Common myeloid progenitor, CD34-positive (primary cell): ENCODE measurements around the gene INPP4B.
"Not testable (repeated sequence)": the region's sequence is repeated elsewhere in the genome, so short reads cannot be mapped to it uniquely, and the experiment has no call there.

Experiments used
- CTCF ChIA-PET: fragments of 350-600 bp; sonication (Branson Sonifier 250); formaldehyde crosslinking; loops from one replicate; lab custom pipeline; 2021; ENCODE audit warnings: antibody characterized with exemption; lab: Charles Lee
- POLR2A ChIA-PET: fragments of 350-600 bp; sonication (Branson Sonifier 250); formaldehyde crosslinking; loops from one replicate; lab custom pipeline; 2021; ENCODE audit warnings: antibody characterized with exemption; lab: Charles Lee
- DNase-seq, 3 donors: peaks; one replicate each; pipeline versions ENCODE4 v3.0.0 to v3.0.0-alpha.2; 2013
- H3K27ac ChIP-seq, 2 experiments: 1 replicate in 1 of 2; 2 replicates in 1 of 2; pipeline ENCODE4 v1.7.0; 2013; ENCODE audit warnings: inconsistent platforms in 2 of 2, low read length in 2 of 2, mild to moderate bottlenecking in 2 of 2, low read depth in 1 of 2, moderate library complexity in 1 of 2; ENCODE audit not compliant: severe bottlenecking in 2 of 2, insufficient read depth in 1 of 2, poor library complexity in 1 of 2
- H3K27me3 ChIP-seq, 5 experiments: replicated peaks in 2 of 5; 1 replicate in 3 of 5; 2 replicates in 2 of 5; pipeline versions ENCODE4 v1.6.1 to v1.7.0; 2013; ENCODE audit warnings: low read length in 4 of 5, mild to moderate bottlenecking in 2 of 5, moderate library complexity in 2 of 5, inconsistent platforms in 1 of 5; ENCODE audit not compliant: insufficient read depth in 5 of 5, control insufficient read depth in 4 of 5
- H3K36me3 ChIP-seq, 4 experiments: 1 replicate in 2 of 4; 2 replicates in 2 of 4; pipeline versions ENCODE4 v1.6.1 to v1.7.0; 2013; ENCODE audit warnings: low read length in 3 of 4, control low read depth in 1 of 4, mild to moderate bottlenecking in 1 of 4; ENCODE audit not compliant: control insufficient read depth in 4 of 4, insufficient read depth in 4 of 4
- H3K4me1 ChIP-seq, 4 experiments: 1 replicate in 3 of 4; 2 replicates in 1 of 4; pipeline versions ENCODE4 v1.6.1 to v1.7.1; 2013; ENCODE audit warnings: low read length in 3 of 4, mild to moderate bottlenecking in 3 of 4, control low read depth in 1 of 4, inconsistent platforms in 1 of 4, moderate library complexity in 1 of 4; ENCODE audit not compliant: control insufficient read depth in 4 of 4, insufficient read depth in 4 of 4; ENCODE audit errors: control extremely low read depth in 1 of 4
- H3K4me3 ChIP-seq, 7 experiments: 1 replicate in 4 of 7; 2 replicates in 3 of 7; pipeline versions ENCODE4 v1.5.1 to v1.7.0; 2013; ENCODE audit warnings: mild to moderate bottlenecking in 7 of 7, low read length in 6 of 7, moderate library complexity in 6 of 7, inconsistent platforms in 2 of 7, low read depth in 2 of 7, control low read depth in 1 of 7; ENCODE audit not compliant: insufficient read depth in 4 of 7, control insufficient read depth in 1 of 7; ENCODE audit errors: extremely low read depth in 1 of 7
- H3K9me3 ChIP-seq, 5 experiments: 1 replicate in 4 of 5; 2 replicates in 1 of 5; pipeline versions ENCODE4 v1.6.1 to v1.7.1; 2013; ENCODE audit warnings: low read length in 4 of 5, mild to moderate bottlenecking in 2 of 5, inconsistent platforms in 1 of 5, low read depth in 1 of 5, moderate library complexity in 1 of 5; ENCODE audit not compliant: control insufficient read depth in 4 of 5, insufficient read depth in 2 of 5; ENCODE audit errors: control extremely low read depth in 1 of 5
- WGBS: methylation state at CpG from one replicate; pipeline ENCODE4 v1.1.5; 2013; ENCODE audit not compliant: insufficient coverage; 5-methylcytosine and 5-hydroxymethylcytosine counted together

Gene INPP4B

GRCh38 chr4:142516686-142517526 lies 329.2 kb downstream of the INPP4B start:
- Histone ChIP-seq H3K4me1 (no peaks in the 10 kb centered on the region), H3K27ac (no peak overlapping the region), H3K36me3 (peaks cover 0 to 3% (median 0%) of the 10 kb centered on the region in 4 experiments), H3K9me3 (no peaks in the 10 kb centered on the region), H3K27me3 (no peaks in the 10 kb centered on the region), H3K4me3 (no peak overlapping the region)
- WGBS: 96% methylated on average over 4 of the region's 4 CpGs
- DNase-seq: no peak
- ChIA-PET POLR2A (no interaction called here), CTCF (interaction anchor here (1.6 kb wide), 1 partner anchor 13 kb away, joined by 5 read pairs; no protein-coding TSS in a partner anchor)

DNA sequence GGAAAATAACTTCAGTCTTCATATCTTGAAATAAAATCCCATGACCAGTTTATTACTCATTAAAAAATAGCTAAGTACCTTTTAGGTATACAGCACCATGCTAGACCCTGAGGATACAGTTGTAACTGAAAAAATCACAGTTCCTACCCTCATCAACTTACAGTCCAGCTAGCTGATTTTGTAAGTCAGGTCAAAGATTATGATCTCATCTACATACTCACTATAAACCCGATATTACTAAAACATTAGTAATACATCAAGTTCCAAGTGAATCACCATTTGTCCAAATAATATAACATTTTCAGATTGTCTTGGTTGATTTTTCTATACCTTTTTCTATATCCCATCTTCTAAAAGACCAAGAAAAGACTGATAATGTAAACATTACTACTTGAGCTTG lies 333.9 kb downstream of the INPP4B start:
- WGBS: 100% methylated on average over 1 of the region's 1 CpG

GRCh38 chr4:142509881-142510280 lies 336.2 kb downstream of the INPP4B start:
- Histone ChIP-seq H3K27ac (no peak overlapping the region), H3K36me3 (no peaks in the 10 kb centered on the region), H3K4me3 (no peak overlapping the region), H3K4me1 (no peaks in the 10 kb centered on the region), H3K9me3 (peaks cover 0 to 3% (median 0%) of the 10 kb centered on the region in 5 experiments), H3K27me3 (no peaks in the 10 kb centered on the region)
- ChIA-PET POLR2A (interaction anchor here (0.5 kb wide), 1 partner anchor 72 kb away, joined by 6 read pairs; no protein-coding TSS in a partner anchor), CTCF (interaction anchor here (0.9 kb wide), 1 partner anchor 11 kb away, joined by 3 read pairs; no protein-coding TSS in a partner anchor)
- whole genome bisulfite sequencing: no CpG with 5 or more reads among the region's 1 CpG
- no peak for DNase-seq

More for the DNA sequence above, 333.9 kb downstream of the INPP4B start:
- Histone ChIP-seq H3K27me3 (no peaks in the 10 kb centered on the region), H3K4me3 (no peak overlapping the region), H3K27ac (no peak overlapping the region), H3K36me3 (peaks cover 0 to 3% (median 0%) of the 10 kb centered on the region in 4 experiments), H3K4me1 (no peaks in the 10 kb centered on the region), H3K9me3 (peaks cover 0 to 3% (median 0%) of the 10 kb centered on the region in 5 experiments)
- ChIA-PET CTCF (no interaction called here), POLR2A (no interaction called here)
- DNase-seq: no peak

GRCh38 chr4:142509381-142509780 lies 336.7 kb downstream of the INPP4B start:
- DNase-seq, H3K27ac ChIP-seq, CTCF ChIA-PET, H3K27me3 ChIP-seq, POLR2A ChIA-PET, H3K4me1 ChIP-seq, H3K9me3 ChIP-seq, H3K36me3 ChIP-seq, H3K4me3 ChIP-seq: not testable (repeated sequence)
- WGBS: 100% methylated on average over 2 of the region's 2 CpGs

- Histone ChIP-seq H3K27me3 (no peaks in the 10 kb centered on the region), H3K4me1 (peaks cover 0 to 2% (median 0%) of the 10 kb centered on the region in 4 experiments), H3K9me3 (no peaks in the 10 kb centered on the region), H3K27ac (no peak overlapping the region), H3K36me3 (no peaks in the 10 kb centered on the region), H3K4me3 (no peak overlapping the region)
- no peak for DNase-seq
- ChIA-PET POLR2A (no interaction called here), CTCF (no interaction called here)
- 94% methylated on average over 3 of the region's 3 CpGs for WGBS
These were observed 345.1 kb downstream of the INPP4B start for GRCh38 chr4:142500966-142501365.

DNA sequence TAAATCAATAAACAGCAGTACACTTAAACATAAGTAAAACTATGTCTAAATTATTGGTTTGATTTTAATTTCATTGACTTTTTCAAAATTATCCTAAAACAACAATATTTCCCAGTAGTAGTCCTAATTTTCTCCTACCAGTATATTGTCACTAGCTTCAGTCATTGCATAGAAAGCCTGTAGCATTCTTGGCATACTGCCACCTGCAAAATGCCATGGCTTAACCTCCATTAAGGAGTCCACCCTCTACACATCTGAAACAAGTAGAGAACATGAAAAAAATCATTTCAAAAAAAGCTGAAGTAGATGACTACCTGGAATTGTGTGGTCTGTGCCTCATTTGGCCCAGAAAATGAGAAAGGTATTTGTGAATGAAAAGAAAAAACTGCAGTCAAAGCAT lies 348.5 kb downstream of the INPP4B start:
- ChIA-PET CTCF (no interaction called here), POLR2A (no interaction called here)
- Histone ChIP-seq H3K27me3 (no peaks in the 10 kb centered on the region), H3K36me3 (peaks cover 0 to 2% (median 0%) of the 10 kb centered on the region in 4 experiments), H3K4me3 (no peak overlapping the region), H3K9me3 (peaks cover 0 to 6% (median 0%) of the 10 kb centered on the region in 5 experiments), H3K27ac (no peak overlapping the region), H3K4me1 (peaks cover 0 to 2% (median 0%) of the 10 kb centered on the region in 4 experiments)
- DNase-seq: no peak
